PC-3 (cell line): ENCODE data around the gene P2RX3. TPM values are rescaled to one million over a fixed set of nuclear protein-coding genes. Genes with fewer than 3 reads are reported as not detected.

ENCODE experiments used
- ATAC-seq: fragments of 200-7000 bp; cut with Tn5 transposase; 2 replicates; pipeline ENCODE4 v1.9.1; 2020; ENCODE audit warnings: mild to moderate bottlenecking, moderate library complexity
- BruUV-seq: library from RNA; stranded (reverse); fragments of 400-500 nt; replicated peaks from 2 replicates; lab custom pipeline; 2021; lab: Mats Ljungman, UMichigan
- CTCF ChIA-PET: fragments of 300-600 bp; sonication (Branson Sonifier 250); formaldehyde crosslinking; loops from one replicate; lab custom pipeline; 2022; ENCODE audit warnings: antibody characterized with exemption; lab: Charles Lee
- POLR2A ChIA-PET: fragments of 300-600 bp; sonication (Branson Sonifier 250); formaldehyde crosslinking; loops from one replicate; lab custom pipeline; 2022; ENCODE audit warnings: antibody characterized with exemption; ENCODE audit not compliant: unreplicated experiment; lab: Charles Lee
- DNase-seq: peaks from one replicate; pipeline ENCODE4 v3.0.0-alpha.2; 2015
- H2AFZ ChIP-seq: fragments of 300-600 bp; sonication (generic); 2 replicates; pipeline ENCODE4 v1.6.0; 2016; ENCODE audit warnings: antibody characterized with exemption, low read length
- H3F3A ChIP-seq: fragments of 300-600 bp; sonication (generic); one replicate; pipeline ENCODE4 v1.6.0; 2017; ENCODE audit warnings: antibody characterized with exemption, low read length, control low read depth, mild to moderate bottlenecking; ENCODE audit not compliant: unreplicated experiment
- H3K27ac ChIP-seq: fragments of 300-600 bp; sonication (generic); 2 replicates; pipeline ENCODE4 v1.5.1; 2016; ENCODE audit warnings: mild to moderate bottlenecking, low read length
- H3K27me3 ChIP-seq: fragments of 300-600 bp; sonication (generic); 2 replicates; pipeline ENCODE4 v1.6.1; 2016; ENCODE audit warnings: low read length, mixed read lengths
- H3K36me3 ChIP-seq: fragments of 300-600 bp; sonication (generic); 2 replicates; pipeline ENCODE4 v1.6.1; 2016; ENCODE audit warnings: low read depth, mixed run types, low read length, mixed read lengths
- H3K4me1 ChIP-seq: fragments of 300-600 bp; sonication (generic); 2 replicates; pipeline ENCODE4 v1.5.1; 2016; ENCODE audit warnings: low read length; ENCODE audit not compliant: insufficient read depth
- H3K4me2 ChIP-seq: fragments of 300-600 bp; sonication (generic); 2 replicates; pipeline ENCODE4 v1.6.0; 2016; ENCODE audit warnings: low read length
- H3K4me3 ChIP-seq: fragments of 300-600 bp; sonication (generic); 2 replicates; pipeline ENCODE4 v1.5.1; 2016; ENCODE audit warnings: mild to moderate bottlenecking, low read length, mixed read lengths
- H3K79me2 ChIP-seq: fragments of 300-600 bp; sonication (generic); 2 replicates; pipeline ENCODE4 v1.6.1; 2017; ENCODE audit warnings: low read length, mixed read lengths
- H3K9ac ChIP-seq: fragments of 300-600 bp; sonication (generic); 2 replicates; pipeline ENCODE4 v1.6.0; 2016; ENCODE audit warnings: mild to moderate bottlenecking, low read length
- H3K9me2 ChIP-seq: fragments of 300-600 bp; sonication (generic); replicated peaks from 2 replicates; pipeline ENCODE4 v1.6.1; 2016; ENCODE audit warnings: mixed run types, low read length, mixed read lengths
- H3K9me3 ChIP-seq: fragments of 300-600 bp; sonication (generic); 2 replicates; pipeline ENCODE4 v1.6.1; 2016; ENCODE audit warnings: low read length, mixed read lengths
- H4K20me1 ChIP-seq: fragments of 300-600 bp; sonication (generic); 2 replicates; pipeline ENCODE4 v1.6.1; 2016; ENCODE audit warnings: low read length, mixed read lengths
- CTCF ChIP-seq: fragments of 300-600 bp; sonication (generic); conservative IDR thresholded peaks from 2 replicates; pipeline ENCODE4 v1.5.1; 2017; ENCODE audit warnings: antibody characterized with exemption, low read depth, mild to moderate bottlenecking, low read length
- EZH2 ChIP-seq: fragments of 300-600 bp; sonication (generic); IDR thresholded peaks from one replicate; pipeline ENCODE4 v1.6.1; 2017; ENCODE audit warnings: antibody characterized with exemption, mild to moderate bottlenecking, low read length; ENCODE audit not compliant: unreplicated experiment
- EZH2phosphoT487 ChIP-seq: fragments of 300-600 bp; sonication (generic); IDR thresholded peaks from 2 replicates; pipeline ENCODE4 v1.6.1; 2018; ENCODE audit warnings: mild to moderate bottlenecking, antibody characterized with exemption, low read length, borderline replicate concordance
- intact Hi-C: fragments of 100-400 bp; cut with micrococcal nuclease; formaldehyde crosslinking; loops from 2 replicates; pipeline ENCODE4 v1.9.0; 2023
- total RNA-seq: library from RNA; depleted of rRNA; stranded (reverse); fragments of >200 nt; gene quantifications from 2 replicates; pipeline ENCODE4 v1.2.3, GENCODE V29; 2014

P2RX3 gene
- total RNA-seq, 1 experiment from 2014 or later: not detected

GRCh38 chr11:57305523-57305922 lies 32.6 kb upstream of the P2RX3 start:
- H3K4me2 ChIP-seq: peak overlapping the region; percentile 50
- H3K9me2 ChIP-seq: no peaks in the 10 kb centered on the region
- TF ChIP-seq CTCF (no peak), EZH2 (no peak), EZH2phosphoT487 (no peak)
- no peaks in the 10 kb centered on the region for H3K27me3 ChIP-seq
- H3F3A ChIP-seq: no peaks in the 10 kb centered on the region
- H4K20me1 ChIP-seq: 0 out of 2 replicates have a peak, but pooled peaks cover 5% of the 10 kb centered on the region
- peaks cover 51% of the 10 kb centered on the region for H3K36me3 ChIP-seq
- peaks cover 67% of the 10 kb centered on the region for H3K4me1 ChIP-seq
- BruUV-seq: no TSS peak
- H3K9ac ChIP-seq: no peak overlapping the region
- no peak for DNase-seq
- no peak overlapping the region for H2AFZ ChIP-seq
- intact Hi-C loops: no loop called here
- ChIA-PET CTCF (no interaction called here), POLR2A (no interaction called here)
- no peaks in the 10 kb centered on the region for H3K9me3 ChIP-seq
- H3K79me2 ChIP-seq: peaks cover 64% of the 10 kb centered on the region
- no peak for ATAC-seq
- H3K27ac ChIP-seq: peak overlapping the region; percentile 77; the same call in 1 of the 2 replicates
- no peak overlapping the region for H3K4me3 ChIP-seq

- Histone ChIP-seq H3K27ac (no peak overlapping the region), H3K4me2 (peak overlapping the region; percentile 20), H3K9ac (no peak overlapping the region), H3K36me3 (peaks cover 44% of the 10 kb centered on the region), H3K9me3 (no peaks in the 10 kb centered on the region), H3K27me3 (no peaks in the 10 kb centered on the region), H2AFZ (no peak overlapping the region), H3K4me3 (no peak overlapping the region), H3F3A (no peaks in the 10 kb centered on the region), H3K4me1 (peaks cover 72% of the 10 kb centered on the region), H3K79me2 (peaks cover 69% of the 10 kb centered on the region), H4K20me1 (0 out of 2 replicates have a peak, but pooled peaks cover 5% of the 10 kb centered on the region), H3K9me2 (no peaks in the 10 kb centered on the region)
- intact Hi-C loops: no loop called here
- ATAC-seq: no peak
- ChIA-PET POLR2A (no interaction called here), CTCF (no interaction called here)
- DNase-seq: no peak
- no TSS peak for BruUV-seq
- TF ChIP-seq CTCF (no peak), EZH2phosphoT487 (no peak), EZH2 (no peak)
Observed at GRCh38 chr11:57306161-57306876, 31.8 kb upstream of the P2RX3 start.
